Activated CD8-positive, alpha-beta memory T cell treated with anti-CD3 and anti-CD28 coated beads for 1 hour (primary cell): ENCODE results near the gene JAM3.
"Not testable (repeated sequence)": the region's sequence is repeated elsewhere in the genome, so short reads cannot be mapped to it uniquely, and the experiment has no call there.

ENCODE experiments used
- DNase-seq, 2 donors: peaks; one replicate each; pipeline ENCODE4 v3.0.0-alpha.2; 2020; ENCODE audit warnings: low read depth in 1 of 2; ENCODE audit errors: extremely low read depth in 1 of 2

The JAM3 gene

DNA sequence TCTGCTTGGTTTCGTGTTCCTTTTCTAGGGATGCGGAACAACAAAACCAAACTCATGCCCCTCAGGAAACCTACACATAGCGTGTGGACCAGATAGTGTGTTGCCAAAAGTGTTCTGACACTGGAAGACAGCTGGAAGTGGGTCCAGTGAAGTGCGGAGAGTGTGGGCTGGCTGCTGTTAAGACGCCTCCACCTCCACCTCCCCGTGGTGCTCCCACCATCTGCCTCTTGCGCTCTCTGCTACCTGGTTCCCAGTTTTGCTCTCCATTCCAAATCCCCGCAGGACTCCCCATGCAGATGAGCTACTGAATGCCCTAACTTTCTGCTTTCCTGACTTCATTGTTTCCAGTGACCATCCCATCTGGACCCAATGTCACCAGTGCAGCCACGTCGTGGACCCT lies 103.1 kb downstream of the JAM3 start:
- no peak for DNase-seq

DNA sequence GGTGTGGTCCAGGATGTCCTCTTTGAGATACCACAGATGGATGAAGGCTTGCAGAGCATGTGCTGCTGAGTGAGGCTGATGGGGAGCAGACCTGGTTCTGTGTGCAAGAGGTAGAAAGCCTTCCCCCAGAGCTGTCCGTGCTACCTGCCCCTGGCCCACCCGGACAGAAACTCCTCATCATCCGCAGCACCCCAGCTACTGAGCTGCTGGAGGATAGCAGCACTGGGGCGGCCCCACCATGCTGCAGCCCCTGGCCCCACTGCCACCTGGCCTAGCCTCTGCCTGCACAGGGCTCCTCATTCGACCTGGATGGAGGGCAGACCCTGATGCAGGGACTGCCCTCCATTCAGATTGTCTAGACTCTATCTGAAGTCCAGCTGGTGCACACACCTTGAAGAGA lies 104.4 kb downstream of the JAM3 start:
- DNase-seq: no peak

DNA sequence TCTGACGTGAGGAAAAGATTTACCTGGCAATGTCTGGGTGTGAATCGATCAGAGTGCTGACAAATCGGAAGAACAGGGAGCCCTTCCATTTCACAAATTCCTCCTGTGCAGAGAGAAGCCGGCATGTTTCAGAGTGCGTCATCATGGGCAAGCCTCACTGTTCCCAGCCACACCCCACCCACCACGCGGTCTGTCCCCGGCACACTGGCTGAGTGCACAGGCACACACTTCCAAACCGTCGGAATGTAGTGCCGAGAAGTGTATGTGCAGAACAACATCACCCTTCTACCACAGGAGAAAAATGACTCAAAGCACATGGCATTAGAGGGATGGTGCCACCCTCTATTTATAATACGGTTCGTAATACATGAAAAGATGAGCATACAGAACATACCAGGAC lies 107.4 kb downstream of the JAM3 start:
- no peak for DNase-seq

DNA sequence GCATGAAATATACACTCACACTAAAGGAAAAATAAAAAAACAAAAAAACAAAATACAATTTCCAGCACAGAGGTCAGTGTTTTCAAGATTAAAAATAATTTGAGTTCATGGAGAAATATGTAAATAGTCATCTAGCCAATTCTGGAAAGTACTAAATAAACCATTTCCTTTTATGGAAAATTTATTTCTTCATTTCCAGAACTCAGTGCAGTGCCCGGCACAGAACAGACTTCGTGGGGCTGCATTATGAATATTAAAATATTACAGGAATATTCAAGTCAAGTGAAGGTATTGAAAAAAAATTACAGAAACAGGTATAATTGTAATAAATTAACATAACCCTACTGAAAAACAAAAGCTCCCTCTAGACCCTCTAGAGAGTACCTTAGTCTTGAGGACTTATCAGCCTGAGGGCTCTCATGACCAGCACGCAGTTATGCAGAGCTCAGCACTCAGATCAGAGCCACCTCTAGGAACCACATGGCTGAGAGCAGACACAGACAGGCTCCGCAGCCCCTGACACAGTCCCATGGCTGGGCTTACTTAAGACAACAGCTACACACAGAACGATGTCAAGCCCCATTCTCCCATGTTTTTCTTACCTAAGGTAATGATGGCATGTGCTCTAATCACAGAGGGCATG lies 109.3 kb downstream of the JAM3 start:
- DNase-seq: no peak

DNA sequence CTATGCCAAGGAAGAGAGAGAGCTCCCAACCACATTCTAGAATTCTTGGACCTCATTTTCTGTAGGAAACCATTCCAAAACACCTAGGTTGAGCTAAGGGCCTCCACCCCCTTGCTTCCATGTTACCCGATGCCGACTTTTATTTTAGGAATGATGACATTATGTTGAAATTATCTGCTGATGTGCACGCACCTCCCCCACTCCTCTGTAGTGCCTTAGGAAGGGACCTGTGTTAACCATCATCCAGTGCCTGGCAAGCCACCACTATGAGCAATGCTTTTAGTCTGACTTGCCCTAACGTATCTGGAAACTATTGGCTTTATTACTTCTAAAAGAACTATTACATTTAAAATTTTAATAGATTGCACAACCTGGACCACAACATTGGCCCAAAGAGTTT lies 112.8 kb downstream of the JAM3 start:
- no peak for DNase-seq

DNA sequence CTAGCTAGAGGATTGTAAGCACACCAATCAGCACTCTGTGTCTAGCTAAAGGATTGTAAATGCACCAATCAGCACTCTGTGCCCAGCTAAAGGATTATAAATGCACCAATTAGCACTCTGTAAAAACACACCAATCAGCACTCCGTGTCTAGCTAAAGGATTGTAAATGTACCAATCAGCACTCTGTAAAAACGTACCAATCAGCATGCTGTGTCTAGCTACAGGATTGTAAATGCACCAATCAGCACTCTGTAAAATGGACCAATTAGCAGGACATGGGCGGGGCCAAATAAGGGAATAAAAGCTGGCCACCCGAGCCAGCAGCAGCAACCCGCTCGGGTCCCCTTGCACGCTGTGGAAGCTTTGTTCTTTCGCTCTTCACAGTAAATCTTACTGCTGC lies 119.2 kb downstream of the JAM3 start:
- DNase-seq: not testable (repeated sequence)

DNA sequence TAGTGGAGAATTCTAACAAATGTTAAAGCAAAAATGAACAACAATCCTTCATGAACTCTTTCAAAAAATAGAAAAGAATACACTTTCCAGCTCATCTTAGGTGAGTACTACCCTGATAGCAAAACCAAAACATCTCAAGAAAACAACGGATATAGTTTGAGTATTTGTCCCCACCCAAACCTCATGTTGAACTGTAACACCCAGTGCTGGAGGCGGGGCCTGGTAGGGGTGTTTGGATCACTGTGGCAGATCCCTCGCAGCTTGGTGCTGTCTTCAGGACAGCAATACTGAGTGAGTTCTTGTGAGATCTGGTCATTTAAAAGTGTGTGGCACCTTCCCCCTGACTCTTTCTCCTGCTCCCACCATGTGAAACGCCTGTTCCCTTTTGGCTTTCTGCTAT lies 127.9 kb downstream of the JAM3 start:
- no peak for DNase-seq

DNA sequence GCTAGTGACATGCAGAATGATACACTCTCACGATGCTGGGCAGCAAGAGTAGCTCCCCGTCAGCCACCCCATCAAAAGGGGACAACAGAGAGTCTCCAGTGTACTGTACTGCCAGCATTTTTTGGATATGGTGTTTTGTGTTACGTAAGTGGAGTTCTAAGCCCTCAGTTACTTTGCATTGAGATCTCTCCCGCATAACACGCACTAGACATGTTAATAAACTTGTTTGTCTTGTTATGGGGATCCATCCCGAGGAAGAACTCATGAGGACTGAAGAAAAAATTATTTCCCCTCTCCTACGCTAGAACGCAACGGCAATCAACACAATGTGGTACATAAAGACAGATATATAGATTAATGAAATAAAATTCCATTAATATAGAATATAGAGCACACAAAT lies 130.7 kb downstream of the JAM3 start:
- no peak for DNase-seq

DNA sequence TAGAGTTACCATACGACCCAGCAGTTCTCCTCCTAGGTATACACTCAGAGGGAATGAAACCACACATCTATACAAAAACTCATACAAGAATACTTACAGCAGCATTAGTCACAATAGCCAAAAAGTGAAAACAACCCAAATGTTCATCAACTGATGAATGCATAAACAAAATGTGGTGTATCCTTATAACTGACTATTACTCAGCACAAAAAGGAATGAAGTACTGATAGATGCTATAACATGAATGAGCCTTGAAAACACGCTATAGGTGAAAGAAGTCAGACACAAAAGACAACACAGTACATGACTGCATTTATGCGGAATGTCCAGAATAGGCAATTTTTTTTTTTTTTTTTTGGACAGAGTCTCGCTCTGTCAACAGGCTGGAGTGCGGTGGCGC lies 131.8 kb downstream of the JAM3 start:
- no peak for DNase-seq
